Endothelial cell (in vitro differentiated cells): Measurements from ENCODE around the gene CHRNA4. TPM values are rescaled to one million over a fixed set of nuclear protein-coding genes. Genes with fewer than 3 reads are reported as not detected.

ENCODE experiments used
- DNase-seq: peaks from one replicate; pipeline ENCODE4 v3.0.0; 2021; ENCODE audit warnings: low spot score
- H3K27ac Mint-ChIP-seq: one replicate; pipeline ENCODE4 v1.8.0; 2021; ENCODE audit warnings: mixed read lengths, inconsistent platforms; ENCODE audit not compliant: unreplicated experiment
- H3K27me3 Mint-ChIP-seq: one replicate; pipeline ENCODE4 v1.8.0; 2021; ENCODE audit warnings: mild to moderate bottlenecking, moderate library complexity, mixed read lengths, inconsistent platforms; ENCODE audit not compliant: unreplicated experiment
- H3K36me3 Mint-ChIP-seq: one replicate; pipeline ENCODE4 v1.8.0; 2021; ENCODE audit warnings: mild to moderate bottlenecking, low read depth, mixed read lengths, inconsistent platforms; ENCODE audit not compliant: unreplicated experiment
- H3K4me1 Mint-ChIP-seq: one replicate; pipeline ENCODE4 v1.8.0; 2021; ENCODE audit warnings: mild to moderate bottlenecking, mixed read lengths, inconsistent platforms; ENCODE audit not compliant: unreplicated experiment
- H3K4me3 Mint-ChIP-seq: one replicate; pipeline ENCODE4 v1.8.0; 2021; ENCODE audit warnings: mild to moderate bottlenecking, mixed read lengths, inconsistent platforms; ENCODE audit not compliant: unreplicated experiment
- H3K9me3 Mint-ChIP-seq: one replicate; pipeline ENCODE4 v1.8.0; 2021; ENCODE audit warnings: mixed read lengths, inconsistent platforms; ENCODE audit not compliant: unreplicated experiment
- CTCF ChIP-seq: fragments of 200-600 bp; sonication (generic); IDR thresholded peaks from one replicate; pipeline ENCODE4 v1.5.0; 2021; ENCODE audit warnings: antibody characterized with exemption; ENCODE audit not compliant: unreplicated experiment
- total RNA-seq: library from RNA; stranded (reverse); fragmentation: NEBNext Ultra II Directional; extraction: Animal tissue kit (Norgen Biotek cat#: 25700); gene quantifications from one replicate; pipeline ENCODE4 v1.2.1, GENCODE V29; 2021; ENCODE audit not compliant: unreplicated experiment

Gene CHRNA4
- total RNA-seq, 1 donor from 2014 or later: 2.6 TPM

GRCh38 chr20:63333241-63333836 lies 27.8 kb downstream of the CHRNA4 start:
- Mint-ChIP-seq H3K9me3 (peaks cover 8% of the 10 kb centered on the region), H3K36me3 (no peaks in the 10 kb centered on the region), H3K4me3 (peak overlapping the region; percentile 68), H3K27me3 (peaks cover 9% of the 10 kb centered on the region), H3K27ac (no peak overlapping the region), H3K4me1 (peaks cover 27% of the 10 kb centered on the region)
- no peak for TF ChIP-seq CTCF
- no peak for DNase-seq

- peaks cover 9% of the 10 kb centered on the region for H3K27me3 Mint-ChIP-seq
- peaks cover 23% of the 10 kb centered on the region for H3K4me1 Mint-ChIP-seq
- no peak for TF ChIP-seq CTCF
- H3K9me3 Mint-ChIP-seq: peaks cover 8% of the 10 kb centered on the region
- H3K4me3 Mint-ChIP-seq: no peak overlapping the region
- no peaks in the 10 kb centered on the region for H3K36me3 Mint-ChIP-seq
- no peak overlapping the region for H3K27ac Mint-ChIP-seq
- DNase-seq: no peak
Measured at GRCh38 chr20:63332488-63333240, 28.5 kb downstream of the CHRNA4 start.

GRCh38 chr20:63331741-63332400 lies 29.3 kb downstream of the CHRNA4 start:
- no peak for DNase-seq
- H3K36me3 Mint-ChIP-seq: peaks cover 4% of the 10 kb centered on the region
- H3K27me3 Mint-ChIP-seq: peaks cover 9% of the 10 kb centered on the region
- no peak for TF ChIP-seq CTCF
- H3K4me3 Mint-ChIP-seq: no peak overlapping the region
- peaks cover 8% of the 10 kb centered on the region for H3K9me3 Mint-ChIP-seq
- H3K4me1 Mint-ChIP-seq: peaks cover 23% of the 10 kb centered on the region
- no peak overlapping the region for H3K27ac Mint-ChIP-seq

GRCh38 chr20:63330940-63331339 lies 30.2 kb downstream of the CHRNA4 start:
- peaks cover 9% of the 10 kb centered on the region for H3K27me3 Mint-ChIP-seq
- H3K9me3 Mint-ChIP-seq: peaks cover 8% of the 10 kb centered on the region
- H3K27ac Mint-ChIP-seq: no peak overlapping the region
- DNase-seq: no peak
- peaks cover 4% of the 10 kb centered on the region for H3K36me3 Mint-ChIP-seq
- peaks cover 16% of the 10 kb centered on the region for H3K4me1 Mint-ChIP-seq
- no peak for TF ChIP-seq CTCF
- no peak overlapping the region for H3K4me3 Mint-ChIP-seq
